Stimulated activated memory B cell treated with anti-CD40 and anti-IgM and Interleukin-4, amounts not matched to agents 10 μg/mL and 1 μg/mL and 100 μg/mL, for 72 hours (primary cell): Measurements from ENCODE around the gene LIX1.

Experiments used
- ATAC-seq: fragments of 150-1000 bp; cut with Tn5 transposase; 2 replicates; pipeline ENCODE4 v1.10.0; 2021
- H3K27ac Mint-ChIP-seq: one replicate; pipeline ENCODE4 v1.8.0; 2022; ENCODE audit warnings: mild to moderate bottlenecking, mixed read lengths
- H3K27me3 Mint-ChIP-seq: one replicate; pipeline ENCODE4 v1.8.0; 2022; ENCODE audit warnings: mixed read lengths
- H3K36me3 Mint-ChIP-seq: one replicate; pipeline ENCODE4 v1.8.0; 2022; ENCODE audit warnings: mixed read lengths
- H3K4me1 Mint-ChIP-seq: one replicate; pipeline ENCODE4 v1.8.0; 2022; ENCODE audit warnings: mixed read lengths
- H3K4me3 Mint-ChIP-seq: one replicate; pipeline ENCODE4 v1.8.0; 2022; ENCODE audit warnings: mild to moderate bottlenecking, moderate library complexity, mixed read lengths
- H3K9me3 Mint-ChIP-seq: one replicate; pipeline ENCODE4 v1.8.0; 2022; ENCODE audit warnings: mixed read lengths

The LIX1 gene

DNA sequence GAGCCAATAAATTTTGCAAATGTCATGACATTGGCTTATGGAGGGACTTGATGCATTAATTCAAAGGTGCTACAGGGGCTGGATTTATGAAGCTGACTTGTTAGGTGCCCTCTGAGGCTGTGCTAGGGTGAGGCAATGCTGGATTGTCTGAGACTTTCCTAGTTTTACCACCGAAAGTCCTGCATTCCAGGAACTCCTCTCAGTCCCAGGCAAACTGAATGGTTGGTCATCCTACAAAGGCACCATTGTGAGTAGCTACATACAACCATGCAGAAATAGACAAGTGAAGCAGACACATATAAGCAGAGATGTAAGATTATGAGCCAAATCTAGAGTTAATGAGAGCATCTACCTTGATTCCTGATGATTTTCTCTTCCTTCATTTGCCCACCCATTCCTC lies 95.3 kb downstream of the LIX1 start:
- Mint-ChIP-seq H3K27ac (no peak overlapping the region), H3K9me3 (peaks cover 5% of the 10 kb centered on the region), H3K27me3 (peaks cover 12% of the 10 kb centered on the region), H3K36me3 (peaks cover 3% of the 10 kb centered on the region), H3K4me3 (no peak overlapping the region), H3K4me1 (no peaks in the 10 kb centered on the region)
- ATAC-seq: no peak

DNA sequence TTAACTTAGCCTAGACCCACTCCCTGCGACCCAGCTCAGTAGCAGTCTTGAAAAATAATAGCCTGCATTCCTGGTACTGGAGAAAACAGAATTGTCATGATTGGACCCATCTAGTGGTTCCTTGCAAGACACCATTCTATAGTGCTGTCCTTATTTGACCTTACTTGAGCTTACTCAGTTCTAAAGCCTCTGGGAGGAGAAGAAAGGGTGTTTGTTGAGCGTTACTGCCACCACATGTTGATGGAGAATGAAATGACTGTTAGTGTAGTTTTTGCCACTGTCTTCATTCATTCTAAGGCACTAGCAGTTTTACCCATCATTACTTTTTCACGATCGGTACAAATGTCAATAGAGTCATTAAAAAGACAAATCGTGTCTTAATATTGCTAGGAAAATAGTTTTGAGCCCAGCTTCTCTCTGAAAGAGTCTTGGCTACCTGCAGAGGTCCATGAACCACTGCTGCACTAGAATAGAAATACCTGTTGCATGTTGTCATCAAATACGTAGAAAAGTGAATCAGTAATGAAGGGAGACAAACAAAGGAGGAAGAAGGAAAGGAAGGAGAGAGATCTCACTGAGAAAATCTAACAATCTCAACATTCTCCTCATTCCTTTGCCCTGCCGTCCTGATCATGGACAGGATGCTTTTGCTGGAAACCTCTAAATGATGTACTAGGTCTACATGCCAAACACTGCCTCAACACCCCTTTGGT lies 96.0 kb downstream of the LIX1 start:
- Mint-ChIP-seq H3K36me3 (no peaks in the 10 kb centered on the region), H3K4me3 (no peak overlapping the region), H3K4me1 (no peaks in the 10 kb centered on the region), H3K9me3 (peaks cover 5% of the 10 kb centered on the region), H3K27me3 (peaks cover 12% of the 10 kb centered on the region), H3K27ac (no peak overlapping the region)
- no peak for ATAC-seq

DNA sequence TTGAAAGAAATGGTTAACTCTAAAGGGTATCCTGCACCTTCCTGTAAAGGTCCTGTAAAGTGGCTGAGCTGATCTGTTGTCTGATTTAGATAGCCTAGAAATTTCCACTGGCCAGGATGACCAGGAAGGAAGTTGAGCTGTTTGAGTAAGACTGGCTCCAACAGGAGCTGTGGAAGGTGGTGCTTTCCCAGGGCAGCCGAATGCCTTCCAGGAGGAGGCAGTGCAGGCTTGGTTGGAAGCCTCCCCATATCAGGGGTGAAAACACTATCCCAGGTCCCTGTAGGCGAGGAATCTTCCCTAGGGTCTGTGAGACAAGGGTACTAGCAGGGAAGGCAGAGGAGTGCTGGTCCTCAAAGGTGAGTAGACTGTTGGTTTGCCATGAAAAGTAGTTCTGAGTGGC lies 98.4 kb downstream of the LIX1 start:
- Mint-ChIP-seq H3K27ac (no peak overlapping the region), H3K27me3 (no peaks in the 10 kb centered on the region), H3K9me3 (no peaks in the 10 kb centered on the region), H3K4me1 (no peaks in the 10 kb centered on the region), H3K36me3 (no peaks in the 10 kb centered on the region), H3K4me3 (no peak overlapping the region)
- no peak for ATAC-seq

DNA sequence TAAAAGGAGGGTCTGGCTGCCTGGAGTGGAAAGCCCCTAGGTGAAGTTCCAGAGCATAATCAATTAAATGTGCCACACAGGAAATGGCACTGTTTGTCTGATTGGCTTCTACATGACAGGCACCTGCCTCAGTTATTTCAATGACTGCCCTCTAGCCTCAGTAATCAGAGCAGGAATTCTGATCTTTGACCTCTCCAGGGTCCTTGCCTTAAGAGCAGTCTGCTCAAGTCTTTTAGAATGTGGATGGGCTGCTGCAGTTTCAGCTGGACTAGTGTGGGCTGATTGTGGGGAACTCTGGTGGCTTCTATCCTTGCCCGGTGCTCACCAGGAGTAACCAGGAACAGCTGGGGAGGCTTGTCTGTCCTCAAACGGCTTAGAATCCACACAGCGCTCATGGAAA lies 98.9 kb downstream of the LIX1 start:
- Mint-ChIP-seq H3K4me3 (no peak overlapping the region), H3K9me3 (no peaks in the 10 kb centered on the region), H3K36me3 (no peaks in the 10 kb centered on the region), H3K27me3 (no peaks in the 10 kb centered on the region), H3K27ac (no peak overlapping the region), H3K4me1 (no peaks in the 10 kb centered on the region)
- ATAC-seq: no peak

DNA sequence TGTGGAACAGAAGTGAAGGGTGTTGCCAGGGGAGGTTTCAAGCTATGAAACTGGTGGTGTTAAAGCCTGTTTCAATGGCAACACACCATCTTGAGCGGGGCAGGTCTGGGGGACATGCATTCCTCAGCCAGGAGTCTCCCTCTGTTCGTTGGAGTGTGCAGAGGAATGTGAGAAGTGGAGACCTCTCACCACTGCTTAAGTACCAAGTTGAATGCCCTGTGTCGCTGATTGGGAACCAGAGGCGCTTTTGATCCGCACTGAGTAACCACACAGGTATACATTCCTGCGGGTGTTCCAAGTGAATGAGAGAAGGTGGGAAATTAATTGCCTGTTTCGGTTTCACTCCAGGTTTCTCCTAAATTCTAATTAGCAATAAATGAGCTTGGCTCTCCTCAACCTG lies 99.4 kb downstream of the LIX1 start:
- ATAC-seq: no peak
- Mint-ChIP-seq H3K27me3 (no peaks in the 10 kb centered on the region), H3K4me1 (no peaks in the 10 kb centered on the region), H3K27ac (no peak overlapping the region), H3K9me3 (no peaks in the 10 kb centered on the region), H3K4me3 (no peak overlapping the region), H3K36me3 (no peaks in the 10 kb centered on the region)
